Heart right ventricle (tissue), 16 donors: Measurements from ENCODE around the gene ZDHHC11. TPM values are rescaled to one million over a fixed set of nuclear protein-coding genes. Genes with fewer than 3 reads are reported as not detected.

Experiments used
- ATAC-seq, 8 donors: fragments of 200-7000 bp; cut with Tn5 transposase; one replicate each; pipeline ENCODE4 v1.9.1; 2020; ENCODE audit warnings: mild to moderate bottlenecking in 8 of 8, moderate library complexity in 8 of 8, moderate number of reproducible peaks in 1 of 8
- DNase-seq, 2 donors: peaks; one replicate each; pipeline ENCODE4 v3.0.0-alpha.2; 2020
- H3K27ac ChIP-seq, 10 donors: fragments of 200-600 bp; sonication (generic) in 2 of 10; one replicate each; pipeline versions ENCODE4 v1.5.0 to v1.8.0; 2020 to 2022; ENCODE audit warnings: mild to moderate bottlenecking in 3 of 10
- H3K27me3 ChIP-seq, 7 donors: fragments of 200-600 bp; one replicate each; pipeline ENCODE4 v1.8.0; 2021 to 2022; ENCODE audit warnings: mild to moderate bottlenecking in 2 of 7
- H3K36me3 ChIP-seq, 9 donors: fragments of 200-600 bp; sonication (generic) in 1 of 9; one replicate each; pipeline versions ENCODE4 v1.5.0 to v1.8.0; 2020 to 2022; ENCODE audit warnings: mild to moderate bottlenecking in 2 of 9
- H3K4me1 ChIP-seq, 9 donors: fragments of 200-600 bp; sonication (generic) in 1 of 9; one replicate each; pipeline versions ENCODE4 v1.5.0 to v1.8.0; 2020 to 2022; ENCODE audit warnings: mild to moderate bottlenecking in 4 of 9
- H3K4me3 ChIP-seq, 10 donors: fragments of 200-600 bp; sonication (generic) in 2 of 10; one replicate each; pipeline versions ENCODE4 v1.5.0 to v1.8.0; 2020 to 2022; ENCODE audit warnings: mild to moderate bottlenecking in 7 of 10, moderate library complexity in 2 of 10
- H3K9me3 ChIP-seq, 11 donors: fragments of 200-600 bp in 10 of 11; sonication (generic) in 2 of 11; one replicate each; pipeline versions ENCODE4 v1.5.0 to v1.8.0; 2013 to 2022; ENCODE audit warnings: mild to moderate bottlenecking in 2 of 11, control low read depth in 1 of 11, moderate library complexity in 1 of 11
- WGBS, 2 donors: extraction: QIAGEN DNeasy Blood & Tissue Kit; methylation state at CpG; one replicate each; pipeline ENCODE4 v1.1.7; 2013; ENCODE audit warnings: inconsistent platforms in 1 of 2; 5-methylcytosine and 5-hydroxymethylcytosine counted together
- intact Hi-C, 10 donors: fragments of 100-400 bp; cut with DNase I; formaldehyde crosslinking; loops; one replicate each; pipeline versions ENCODE4 v1.11.1 to v1.14.2; 2022
- polyA plus RNA-seq, 2 donors: library from polyadenylated mRNA; stranded (reverse); fragments of 200-250 nt; gene quantifications; one replicate each; pipeline ENCODE4 v1.2.3, GENCODE V29; 2013
- total RNA-seq, 10 donors: library from RNA; stranded (reverse); fragmentation: NEBNext Ultra II Directional in 3 of 10; extraction: Animal tissue kit (Norgen Biotek cat#: 25700) in 3 of 10; gene quantifications; one replicate each; pipeline versions ENCODE4 v1.2.1 to v1.2.4, GENCODE V29; 2021 to 2023
- TF ChIP-seq, protein P1 (sequence below), 9 donors: fragments of 200-600 bp; sonication (generic) in 2 of 9; IDR thresholded peaks; one replicate each; pipeline versions ENCODE4 v1.5.0 to v1.8.0; 2021 to 2022; ENCODE audit warnings: antibody characterized with exemption in 9 of 9, mild to moderate bottlenecking in 5 of 9, moderate library complexity in 1 of 9
- donor health status: Arrhythmogenic right ventricular cardiomyopathy.
- donor health status: ischemic (EF 13 %, LVEDD 7.1; RV severe dilation, severe dysfunction).
- donor health status: healthy with polysubstance abuse.
- donor health status: DM: no; HTN: yes; CAD: no.
- donor health status: DM: no; HTN: no; CAD: no.
- donor health status: ischemic (EF 25% LVEDD 6.9; RV normal size, moderate dysfunction).
- donor health status: ischemic (EF 25% LVEDD 5.7; RV mildly dilated, moderate dysfunction).
- donor health status: healthy.
- donor health status: DM: yes; HTN: yes; CAD: no.
- donor health status: Ischemic cardiomyopathy.
- donor health status: ischemic (EF 35%, LVEDD 5.7; RV mildly dilated, moderate dysfunction).
- donor health status: nonischemic (EF 11% LVEDD 7.7; RV severe dilation, severe dysfunction).
- donor health status: DM: yes; HTN: yes; CAD: no.
- donor health status: PGD.
- donor health status: ischemic (EF 29% LVEDD 5.4; RV normal size, mild dysfunction).
- donor health status: nonischemic (EF 23%, LVEDD 6.1; RV moderate dilation, normal function).

Gene ZDHHC11
- total and polyA plus RNA-seq, 12 donors: 7.8 to 54.7 (median 21.1) TPM

DNA sequence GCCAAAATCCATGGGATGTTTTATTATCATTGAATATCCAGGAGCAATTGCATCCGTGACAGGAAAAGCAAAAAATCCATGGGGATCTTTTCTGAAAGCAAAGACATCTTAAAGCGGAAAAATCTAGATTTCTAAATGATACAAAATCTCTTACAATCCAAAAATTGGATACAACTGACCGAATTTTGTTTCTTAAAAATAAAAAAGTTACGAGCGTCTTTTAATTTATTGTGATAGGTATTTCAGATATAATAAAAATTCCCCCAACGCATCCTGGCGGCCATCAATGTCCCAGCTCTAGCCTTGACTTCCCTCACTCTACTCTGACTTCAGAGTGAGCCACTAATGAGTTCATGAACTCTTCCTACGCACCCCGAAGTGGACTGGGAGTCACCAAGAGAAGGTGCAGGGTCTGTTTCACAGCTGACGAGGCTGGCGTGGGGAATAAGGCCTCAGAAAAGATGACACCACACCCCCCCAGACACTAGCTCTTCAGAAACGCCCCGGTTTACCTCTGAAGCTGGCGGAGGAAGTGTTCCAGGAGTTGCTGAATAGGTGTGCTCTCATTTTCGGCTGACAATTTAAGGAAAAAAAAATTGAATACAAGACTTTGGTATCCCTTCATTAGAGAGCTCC lies 38.4 kb upstream of the ZDHHC11 start:
- H3K4me3 ChIP-seq: no peak overlapping the region
- intact Hi-C loops: no loop called here
- WGBS, 2 donors: 96 to 97% methylated on average over 15 of the region's 15 CpGs
- peaks cover 0 to 73% (median 37%) of the 10 kb centered on the region in 9 donors for H3K36me3 ChIP-seq
- H3K27ac ChIP-seq: no peak overlapping the region
- no peaks in the 10 kb centered on the region for H3K27me3 ChIP-seq
- DNase-seq (no peak), ATAC-seq (no peak)
- H3K4me1 ChIP-seq: peaks cover 2 to 36% (median 27%) of the 10 kb centered on the region in 9 donors
- H3K9me3 ChIP-seq: no peaks in the 10 kb centered on the region
- TF ChIP-seq, protein P1, sequence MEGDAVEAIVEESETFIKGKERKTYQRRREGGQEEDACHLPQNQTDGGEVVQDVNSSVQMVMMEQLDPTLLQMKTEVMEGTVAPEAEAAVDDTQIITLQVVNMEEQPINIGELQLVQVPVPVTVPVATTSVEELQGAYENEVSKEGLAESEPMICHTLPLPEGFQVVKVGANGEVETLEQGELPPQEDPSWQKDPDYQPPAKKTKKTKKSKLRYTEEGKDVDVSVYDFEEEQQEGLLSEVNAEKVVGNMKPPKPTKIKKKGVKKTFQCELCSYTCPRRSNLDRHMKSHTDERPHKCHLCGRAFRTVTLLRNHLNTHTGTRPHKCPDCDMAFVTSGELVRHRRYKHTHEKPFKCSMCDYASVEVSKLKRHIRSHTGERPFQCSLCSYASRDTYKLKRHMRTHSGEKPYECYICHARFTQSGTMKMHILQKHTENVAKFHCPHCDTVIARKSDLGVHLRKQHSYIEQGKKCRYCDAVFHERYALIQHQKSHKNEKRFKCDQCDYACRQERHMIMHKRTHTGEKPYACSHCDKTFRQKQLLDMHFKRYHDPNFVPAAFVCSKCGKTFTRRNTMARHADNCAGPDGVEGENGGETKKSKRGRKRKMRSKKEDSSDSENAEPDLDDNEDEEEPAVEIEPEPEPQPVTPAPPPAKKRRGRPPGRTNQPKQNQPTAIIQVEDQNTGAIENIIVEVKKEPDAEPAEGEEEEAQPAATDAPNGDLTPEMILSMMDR (IDR thresholded peaks at IDR 0.05): no peak

GRCh38 chr5:888638-889035 lies 37.9 kb upstream of the ZDHHC11 start:
- intact Hi-C loops: no loop called here
- H3K4me1 ChIP-seq: peaks cover 2 to 36% (median 24%) of the 10 kb centered on the region in 9 donors
- WGBS, 2 donors: 94 to 97% methylated on average over 11 of the region's 11 CpGs
- ATAC-seq (no peak), DNase-seq (no peak)
- H3K4me3 ChIP-seq: no peak overlapping the region
- no peaks in the 10 kb centered on the region for H3K27me3 ChIP-seq
- H3K9me3 ChIP-seq: no peaks in the 10 kb centered on the region
- H3K36me3 ChIP-seq: peaks cover 0 to 79% (median 42%) of the 10 kb centered on the region in 9 donors
- TF ChIP-seq, protein P1 (IDR thresholded peaks at IDR 0.05): no peak
- no peak overlapping the region for H3K27ac ChIP-seq

- Histone ChIP-seq H3K27ac (no peak overlapping the region), H3K9me3 (no peaks in the 10 kb centered on the region), H3K36me3 (peaks cover 0 to 84% (median 45%) of the 10 kb centered on the region in 9 donors), H3K4me1 (peaks cover 2 to 31% (median 18%) of the 10 kb centered on the region in 9 donors), H3K4me3 (no peak overlapping the region), H3K27me3 (no peaks in the 10 kb centered on the region)
- intact Hi-C loops: no loop called here
- WGBS, 2 donors: 86 to 90% methylated on average over 14 of the region's 14 CpGs
- ATAC-seq (no peak), DNase-seq (no peak)
- TF ChIP-seq, protein P1 (IDR thresholded peaks at IDR 0.05): no peak
Observed at GRCh38 chr5:887947-888637, 37.3 kb upstream of the ZDHHC11 start.

GRCh38 chr5:886716-887325 lies 36.0 kb upstream of the ZDHHC11 start:
- Histone ChIP-seq H3K4me1 (peaks cover 2 to 25% (median 14%) of the 10 kb centered on the region in 9 donors), H3K4me3 (no peak overlapping the region), H3K9me3 (no peaks in the 10 kb centered on the region), H3K27ac (no peak overlapping the region), H3K27me3 (no peaks in the 10 kb centered on the region), H3K36me3 (peaks cover 0 to 97% (median 45%) of the 10 kb centered on the region in 9 donors)
- TF ChIP-seq, protein P1 (IDR thresholded peaks at IDR 0.05): no peak
- DNase-seq: no peak
- ATAC-seq: no peak
- intact Hi-C loops: no loop called here
- 91 to 92% methylated on average over 26 of the region's 26 CpGs for WGBS, 2 donors
